Non-pigmented ciliary epithelial cell (primary cell): ENCODE measurements around the gene YAP1.
"Not testable (repeated sequence)": the region's sequence is repeated elsewhere in the genome, so short reads cannot be mapped to it uniquely, and the experiment has no call there.

Source experiments
- DNase-seq: peaks from one replicate; pipeline ENCODE4 v3.0.0-alpha.2; 2010; ENCODE audit warnings: low read depth

The YAP1 gene

DNA sequence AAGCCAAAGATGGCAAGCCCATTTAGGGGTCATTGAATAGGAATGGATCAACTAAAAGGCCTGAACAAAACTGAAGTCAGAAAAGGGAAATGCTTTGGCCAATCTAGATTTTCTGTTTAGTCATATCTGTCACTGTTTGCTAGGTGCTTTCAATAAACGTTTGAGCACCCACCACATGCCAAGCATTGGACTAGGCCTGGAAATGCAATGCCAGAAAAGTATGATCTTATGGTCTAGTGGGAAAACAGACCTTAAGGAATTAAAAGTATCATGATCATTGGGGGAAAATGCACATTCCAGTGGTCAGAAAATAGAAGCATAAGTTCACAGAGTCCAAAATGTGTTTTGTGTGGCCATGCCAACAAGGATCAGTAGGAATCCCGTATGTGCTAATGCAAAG is 130.3 kb downstream of the YAP1 start:
- DNase-seq, result no peak

DNA sequence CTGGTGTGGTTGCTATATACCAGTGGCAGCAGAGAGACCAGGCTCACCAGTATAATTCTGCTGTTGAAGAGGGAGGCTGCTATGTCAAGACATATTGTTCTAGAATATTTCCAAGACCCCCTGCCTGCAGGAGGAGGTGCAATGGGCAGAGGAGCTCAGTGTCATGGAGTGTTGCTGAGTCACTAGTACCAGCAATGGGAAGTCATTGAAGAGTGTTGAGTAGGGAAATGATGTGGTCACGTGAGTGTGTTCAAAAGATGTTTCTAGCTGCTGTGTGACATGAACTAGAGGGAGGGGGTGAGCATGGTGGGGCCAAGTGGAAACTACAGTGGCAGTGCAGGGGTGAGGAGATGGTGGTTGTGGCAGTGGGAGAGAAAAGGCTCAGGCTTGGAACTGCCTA is 130.8 kb downstream of the YAP1 start:
- no peak for DNase-seq

DNA sequence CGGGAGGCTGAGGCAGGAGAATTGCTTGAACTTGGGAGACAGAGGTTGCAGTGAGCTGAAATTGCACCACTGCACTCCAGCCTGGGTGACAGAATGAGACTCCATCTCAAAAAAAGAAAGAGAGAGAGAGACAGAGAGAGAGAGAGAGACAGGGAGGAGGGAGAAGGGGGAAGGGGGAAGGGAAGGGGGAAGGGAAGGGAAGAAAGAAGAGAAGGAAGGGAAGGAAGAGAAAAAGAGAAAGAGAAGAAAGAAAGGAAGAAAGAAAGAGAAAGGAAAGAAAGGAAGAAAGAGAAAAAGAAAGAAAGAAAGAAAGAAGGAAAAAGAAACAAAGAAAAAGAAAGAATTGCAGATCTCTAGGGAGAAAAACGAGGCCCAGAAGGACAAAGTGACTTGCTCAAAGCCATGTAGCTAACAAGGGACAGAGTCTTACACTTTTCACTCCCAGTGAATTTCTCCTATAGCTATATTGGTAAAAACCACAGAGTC is 133.2 kb downstream of the YAP1 start:
- no peak for DNase-seq

DNA sequence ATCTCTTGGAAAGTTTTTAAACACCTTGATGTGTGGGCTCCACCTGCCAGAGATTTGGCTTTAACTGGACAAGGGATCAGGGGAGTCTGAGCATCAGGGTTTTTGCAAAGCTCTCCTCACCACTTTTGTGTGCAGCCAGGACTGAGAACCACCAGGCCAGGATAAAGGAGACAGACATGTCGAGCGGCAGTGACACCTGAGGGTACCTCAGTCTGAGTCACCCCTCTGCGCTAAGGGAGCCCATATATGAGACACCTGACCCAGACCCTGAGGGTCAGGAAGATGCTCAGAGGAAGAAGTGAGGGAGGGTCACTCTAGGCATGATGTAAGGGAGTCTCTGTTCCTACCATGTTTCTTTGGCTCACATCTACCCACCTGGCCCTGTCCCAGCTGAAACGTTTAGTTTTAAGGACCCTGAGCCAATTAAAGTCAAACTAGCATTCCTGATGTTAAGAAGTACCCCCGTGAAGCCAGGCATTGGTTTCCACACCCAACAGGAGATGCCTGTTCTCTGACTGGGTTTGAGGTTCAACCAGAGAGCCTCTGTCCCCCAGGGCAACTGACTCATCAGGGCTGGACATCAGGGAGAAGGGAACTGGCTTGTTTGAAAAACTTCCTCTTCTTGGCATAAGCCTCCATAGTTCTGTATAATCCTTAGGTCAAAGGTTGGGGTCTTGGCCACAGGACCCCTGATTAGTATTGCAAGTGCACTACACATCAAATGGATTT is 134.6 kb downstream of the YAP1 start:
- DNase-seq, result no peak

DNA sequence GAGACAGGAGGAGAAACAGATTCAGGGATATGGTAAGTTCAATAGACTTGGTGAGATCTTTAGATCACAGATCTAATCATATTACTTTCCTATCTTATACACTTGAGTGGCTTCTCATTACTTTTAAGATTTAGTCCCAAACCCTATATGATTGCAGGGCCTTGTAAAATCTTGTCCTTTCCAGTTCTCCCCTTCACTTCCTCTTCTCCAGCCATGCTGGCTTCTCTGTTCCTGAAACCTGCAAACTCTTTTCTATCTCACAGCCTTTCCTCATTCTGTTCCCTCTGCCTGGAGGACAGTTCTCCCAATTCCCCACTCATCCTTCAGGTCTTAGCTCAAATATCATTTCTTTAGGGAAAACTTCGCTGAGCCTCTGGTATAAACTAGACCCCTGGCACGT is 141.2 kb downstream of the YAP1 start:
- DNase-seq, result no peak

DNA sequence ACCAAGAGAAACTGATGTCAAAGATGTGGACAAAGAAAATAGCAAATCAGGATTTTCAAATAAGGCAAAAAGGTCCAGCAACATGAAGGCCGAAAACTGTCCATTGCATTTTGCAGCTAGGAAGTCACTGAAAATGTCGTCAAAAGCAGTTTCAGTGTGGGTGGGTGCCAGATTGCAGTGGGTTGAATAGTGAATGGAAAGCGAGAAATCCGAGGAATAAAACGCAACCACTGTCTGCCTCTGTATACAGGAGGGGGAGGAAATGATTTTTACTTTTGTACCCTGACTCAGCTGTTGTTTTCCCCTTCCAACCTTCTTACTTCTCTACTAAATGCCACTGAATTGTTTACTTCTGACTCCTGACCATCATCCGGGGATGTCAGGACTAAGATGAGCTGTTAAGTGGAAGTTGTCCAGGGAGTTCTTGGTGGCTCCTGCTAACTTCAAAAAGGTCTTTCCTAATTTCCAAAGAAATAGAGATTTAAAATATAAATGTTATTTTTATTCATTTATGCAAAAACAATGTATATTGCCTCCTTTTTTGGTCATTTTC is 142.2 kb downstream of the YAP1 start:
- no peak for DNase-seq

DNA sequence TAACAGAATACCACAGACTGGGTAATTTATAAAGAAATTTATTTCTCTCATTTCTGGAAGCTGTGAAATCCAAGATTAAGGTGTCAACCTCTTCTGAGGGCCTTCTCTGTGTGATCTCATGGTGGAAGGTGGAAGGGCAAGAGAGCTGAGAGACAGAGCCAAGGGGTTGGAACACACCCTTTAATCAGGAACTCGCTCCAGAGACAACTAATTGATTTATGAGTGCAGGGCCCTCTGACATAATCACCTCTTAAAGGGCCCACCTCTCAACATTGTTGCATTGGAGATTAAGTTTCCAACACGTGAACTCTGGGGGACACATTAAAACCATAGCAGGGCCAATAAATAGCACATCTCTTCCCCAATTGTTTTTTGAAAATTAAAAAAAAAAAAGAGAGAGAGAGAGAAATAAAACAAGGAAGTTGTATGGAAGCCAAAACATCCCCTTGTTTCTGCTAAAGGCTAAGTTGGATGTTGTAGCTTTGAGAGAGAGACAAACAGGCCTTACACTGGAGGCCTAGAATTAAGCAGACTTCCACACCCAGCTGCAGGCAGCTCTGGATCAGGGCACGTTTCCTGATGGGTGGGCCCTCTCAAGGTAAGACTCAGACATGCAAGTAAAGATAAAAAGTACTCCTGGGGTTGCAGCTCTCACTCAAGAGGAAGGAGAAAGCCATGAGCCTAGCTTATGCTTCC is 142.9 kb downstream of the YAP1 start:
- no peak for DNase-seq

DNA sequence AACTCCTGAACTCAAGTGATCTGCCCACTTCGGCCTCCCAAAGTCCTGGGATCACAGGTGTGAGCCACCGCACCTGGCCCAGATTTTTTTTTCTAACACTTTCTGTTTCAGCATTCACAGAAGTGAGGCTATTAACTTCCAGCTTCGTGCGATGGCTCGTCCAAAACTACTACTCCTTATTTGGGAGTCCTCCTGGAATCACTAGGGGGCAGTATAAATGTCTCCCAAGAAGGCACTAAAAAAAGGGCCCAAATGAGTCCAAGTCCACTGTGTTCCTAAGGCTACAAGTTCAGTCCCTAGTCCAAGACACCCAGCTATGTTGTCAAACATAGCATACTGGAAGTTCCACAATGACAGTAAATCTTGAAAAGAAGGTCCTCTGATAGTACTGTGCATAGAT is 143.8 kb downstream of the YAP1 start:
- no peak for DNase-seq

DNA sequence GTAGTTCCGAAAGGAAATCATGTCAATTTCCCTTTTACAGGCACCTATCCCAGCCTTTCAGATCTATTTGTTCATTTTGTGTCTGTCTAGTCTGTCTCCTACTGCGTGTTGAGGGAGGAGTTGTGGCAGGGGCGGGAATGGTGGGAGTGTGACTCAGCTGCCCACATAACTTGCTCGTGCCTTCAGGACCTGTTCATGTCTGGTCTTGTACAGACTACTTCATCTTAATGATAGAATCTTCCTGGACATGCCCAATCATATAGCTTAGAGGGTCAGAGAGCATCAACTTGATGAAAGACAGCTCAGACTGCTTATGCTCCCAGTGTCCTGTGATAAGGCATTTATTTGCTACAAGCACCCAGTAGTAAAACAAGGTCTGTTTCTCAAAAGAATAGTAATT is 146.0 kb downstream of the YAP1 start:
- DNase-seq, result peak; percentile 72

DNA sequence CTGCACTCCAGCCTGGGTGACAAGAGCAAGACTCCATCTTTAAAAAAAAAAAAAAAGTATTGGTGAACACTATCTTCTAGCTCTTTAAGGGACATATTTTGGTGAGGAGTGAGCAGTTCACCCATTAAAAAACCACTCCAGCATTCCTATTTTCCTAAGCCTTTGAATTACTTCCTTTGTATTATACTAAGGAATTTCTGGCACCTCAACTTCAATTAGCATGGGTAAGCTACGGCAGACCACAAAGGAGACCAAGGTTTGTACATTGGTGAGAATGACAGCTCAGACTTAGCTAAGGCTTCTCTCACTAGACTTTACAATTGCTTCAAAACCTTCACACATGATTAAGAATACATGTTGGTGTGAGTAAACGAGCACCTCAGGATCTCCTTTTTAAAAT is 150.0 kb downstream of the YAP1 start:
- DNase-seq, result no peak

DNA sequence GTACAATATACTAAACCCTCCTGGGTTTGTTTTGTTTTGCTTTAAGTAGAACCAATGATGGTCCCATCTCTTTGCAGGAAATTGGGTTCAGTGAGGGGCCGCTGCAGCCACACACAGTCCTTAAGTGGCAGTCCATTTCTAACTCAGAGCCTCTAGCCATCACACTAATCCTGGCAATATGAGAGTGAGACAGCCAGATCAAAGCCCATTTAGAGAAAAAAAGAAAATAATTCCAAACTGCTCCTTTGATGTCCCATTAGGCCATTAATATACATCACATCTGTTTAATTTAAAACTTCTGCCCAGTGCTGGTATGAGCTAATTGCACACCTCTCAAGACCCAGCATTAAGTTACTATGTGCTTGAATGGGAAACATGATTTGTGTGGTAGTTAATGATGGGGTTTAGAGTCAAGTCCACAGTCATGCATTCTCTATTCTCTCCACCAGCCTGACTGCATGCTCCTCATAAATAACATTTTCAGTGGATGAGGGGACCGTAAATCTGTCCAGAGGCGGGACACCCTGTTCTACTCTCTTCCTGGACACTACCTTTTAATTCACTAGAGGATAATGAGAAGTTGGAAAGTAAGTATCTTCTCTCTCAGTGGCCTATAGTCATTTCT is 153.2 kb downstream of the YAP1 start:
- DNase-seq, result no peak

DNA sequence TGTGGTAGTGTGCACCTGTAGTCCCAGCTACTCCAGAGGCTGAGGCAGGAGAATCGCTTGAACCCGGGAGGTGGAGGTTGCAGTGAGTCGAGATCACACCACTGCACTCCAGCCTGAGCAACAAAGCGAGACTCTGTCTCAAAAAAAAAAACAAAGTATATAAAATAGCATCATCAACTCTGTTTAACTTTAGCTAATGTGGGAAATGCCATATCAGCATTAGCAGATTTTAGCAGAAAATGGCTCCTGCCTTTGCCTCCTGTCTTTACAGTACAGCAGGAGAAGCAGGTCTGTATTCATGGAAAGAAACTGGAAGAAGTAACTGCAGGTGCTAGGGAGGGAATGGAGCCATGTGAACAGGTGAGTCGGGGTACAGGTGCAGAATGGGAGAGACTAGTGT is 154.5 kb downstream of the YAP1 start:
- not testable (repeated sequence) for DNase-seq

DNA sequence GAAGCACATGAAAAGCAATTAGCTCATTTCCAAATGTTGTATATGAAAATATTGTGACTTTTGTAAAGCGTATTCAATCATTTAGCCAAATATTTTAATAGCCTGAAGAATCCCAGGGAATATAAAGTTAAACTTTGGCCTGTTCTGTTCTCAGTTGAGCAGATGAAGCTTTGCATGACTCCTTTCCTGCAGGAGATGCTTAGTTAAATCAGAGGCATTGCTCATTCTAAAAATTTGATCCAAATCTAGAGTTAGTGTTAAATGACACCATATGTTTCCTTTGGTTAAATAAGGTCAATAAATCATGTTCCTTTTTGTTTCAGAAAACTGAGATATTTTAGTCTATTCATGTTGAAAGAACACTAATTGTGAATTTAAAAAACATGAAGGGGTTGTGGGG is 155.9 kb downstream of the YAP1 start:
- no peak for DNase-seq

DNA sequence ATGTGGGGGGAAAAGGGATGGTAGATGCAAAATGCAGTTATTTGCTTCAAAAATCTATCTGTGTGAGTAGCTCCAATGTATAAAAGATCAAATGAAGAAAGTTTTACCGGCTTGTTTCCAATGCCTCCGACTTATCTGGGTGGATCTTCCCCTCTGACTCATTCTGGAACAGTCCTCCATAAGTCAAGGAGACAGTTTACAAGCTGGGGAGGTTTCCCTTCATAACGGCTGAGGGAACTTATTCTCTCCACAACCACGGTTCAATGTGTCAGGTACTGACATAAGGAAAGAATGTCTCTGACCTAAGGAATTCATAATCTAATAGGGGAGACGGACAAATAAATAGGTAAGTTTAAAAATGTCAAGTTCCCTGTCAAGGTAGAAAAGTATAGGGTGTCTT is 157.4 kb downstream of the YAP1 start:
- DNase-seq, result no peak

DNA sequence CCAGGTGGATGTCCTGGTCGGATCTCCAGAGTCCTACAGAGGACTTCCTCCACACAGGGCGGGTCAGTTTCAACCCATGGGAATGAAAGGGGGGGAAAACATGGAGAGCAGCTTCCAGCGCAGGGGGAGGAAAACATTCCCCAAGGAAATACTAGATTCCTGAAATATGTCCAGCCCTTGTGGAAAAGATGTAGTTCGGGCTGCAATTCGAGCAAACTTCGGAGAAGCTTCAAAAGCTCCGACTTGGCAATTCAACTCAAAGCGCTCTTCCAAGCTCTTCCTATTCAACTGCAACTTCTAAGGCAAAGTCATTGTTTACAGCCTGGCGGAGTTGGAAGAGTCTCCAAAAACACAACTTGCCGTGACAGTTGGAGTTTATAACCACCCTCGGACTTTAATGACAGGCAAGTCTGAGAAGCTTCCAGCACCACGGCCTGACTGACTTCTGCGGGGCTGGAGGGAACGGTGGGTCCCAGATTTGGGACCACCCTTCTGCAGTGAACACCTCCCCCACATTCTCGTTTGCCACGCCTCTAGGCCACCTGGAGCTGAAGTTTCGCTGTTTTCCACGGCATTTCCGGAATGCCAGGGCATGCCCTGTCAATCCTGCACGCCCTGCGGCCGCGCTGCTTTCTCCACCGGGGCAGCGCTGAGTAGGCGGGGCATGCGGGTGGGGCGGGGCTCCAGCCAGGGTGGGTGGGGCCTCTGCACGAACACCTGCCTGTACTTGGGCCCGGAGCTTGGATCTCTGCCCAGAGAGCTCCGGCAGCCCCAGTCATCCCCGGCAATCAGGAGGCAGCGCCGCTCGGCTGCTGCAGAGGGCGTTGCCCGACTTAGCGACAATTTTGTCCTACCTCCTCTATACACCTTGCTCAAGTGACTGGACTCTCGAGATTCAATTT is 158.1 kb downstream of the YAP1 start:
- no peak for DNase-seq

DNA sequence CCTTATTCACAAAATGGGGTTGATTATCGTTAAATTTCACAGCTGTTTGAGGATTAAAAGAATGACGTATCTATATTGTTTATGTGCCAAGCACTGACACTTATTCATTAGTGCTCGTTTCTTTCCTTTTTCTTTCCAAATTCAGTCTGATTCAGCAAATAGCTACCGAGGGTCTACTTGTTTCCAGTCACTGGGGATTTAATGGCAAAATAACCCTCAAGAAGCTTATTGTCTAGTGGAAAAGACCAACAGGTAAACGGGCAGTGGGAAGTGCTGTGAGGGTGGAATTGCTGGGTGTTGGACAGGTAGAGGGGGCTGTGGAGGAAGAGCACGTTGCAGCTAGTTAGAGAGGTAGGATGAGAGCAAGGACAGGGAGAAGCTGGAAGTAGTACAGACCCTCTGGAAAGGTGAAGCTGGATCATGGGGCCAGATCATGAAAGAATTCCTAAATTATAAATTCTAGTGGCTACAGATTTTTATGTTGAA is 158.8 kb downstream of the YAP1 start:
- DNase-seq, result no peak

DNA sequence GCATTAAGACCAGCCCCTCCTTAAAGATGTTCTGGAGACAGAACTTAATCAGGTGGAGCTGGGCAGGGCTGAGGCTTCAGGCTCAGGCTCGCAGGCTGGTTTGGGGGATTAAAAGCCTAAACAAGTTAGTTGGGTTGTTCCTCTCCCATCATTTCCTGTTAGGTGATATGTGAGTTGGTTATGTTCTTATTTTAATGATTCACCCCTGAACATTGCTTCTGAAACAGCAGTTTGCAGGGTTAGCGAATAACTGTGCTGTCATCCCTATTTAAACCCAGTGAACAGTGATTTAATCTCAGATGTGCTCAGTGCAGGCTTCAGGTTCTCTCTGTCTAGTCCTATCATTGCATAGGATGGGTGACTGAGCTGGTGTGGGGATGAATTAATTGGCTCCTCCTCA is 159.7 kb downstream of the YAP1 start:
- DNase-seq, result no peak

DNA sequence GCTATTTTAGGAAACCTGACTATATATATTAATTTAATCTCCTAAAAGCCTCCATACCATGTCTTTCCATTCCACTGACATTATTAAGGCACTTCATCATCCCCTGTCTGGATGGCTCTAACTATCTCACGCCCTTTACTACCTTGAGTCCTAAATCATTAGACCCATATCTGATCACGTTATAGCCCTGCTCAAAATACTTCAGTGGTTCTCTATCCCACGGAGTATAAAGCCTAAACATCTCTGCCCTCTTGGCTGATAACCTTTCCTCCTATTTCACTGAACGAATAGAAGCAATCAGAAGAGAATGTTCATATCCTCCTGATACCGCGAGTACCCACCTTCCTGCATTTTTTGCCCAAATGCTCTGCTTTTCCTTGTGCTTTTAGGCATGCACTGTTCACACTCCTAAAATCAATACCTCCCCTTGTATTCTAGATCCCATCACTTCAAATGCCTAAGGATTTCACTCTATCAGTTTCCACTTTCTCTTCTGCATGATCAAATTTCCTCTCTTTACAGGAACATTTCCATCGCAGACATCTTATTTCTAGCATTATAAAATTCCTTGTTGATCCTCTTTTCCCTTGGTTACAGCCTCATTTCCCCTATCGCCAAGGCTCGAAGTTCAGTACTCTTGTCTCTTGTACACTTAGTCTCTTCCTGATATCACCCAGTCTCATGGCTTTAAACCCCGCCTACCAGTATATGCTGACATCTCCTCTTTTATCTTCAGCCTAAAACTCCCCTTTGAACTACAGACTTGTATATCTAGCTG is 162.0 kb downstream of the YAP1 start:
- DNase-seq, result no peak

DNA sequence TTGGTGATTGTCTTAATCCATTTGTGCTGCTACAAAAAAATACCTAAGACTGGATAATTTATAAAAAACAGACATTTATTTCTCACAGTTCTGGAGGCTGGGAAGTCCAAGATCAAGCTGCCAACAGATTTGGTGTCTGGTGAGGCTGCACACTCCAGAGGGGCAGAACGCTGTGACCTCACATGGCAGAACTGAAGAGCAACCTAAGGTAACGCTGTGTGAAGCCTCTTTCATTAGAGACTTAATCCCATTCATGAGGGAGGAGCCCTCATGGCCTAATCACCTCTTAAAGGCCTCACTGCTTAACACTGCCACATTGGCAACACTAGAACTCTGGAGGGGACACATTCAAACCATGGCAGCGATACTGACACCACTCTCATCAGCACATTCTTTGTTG is 164.4 kb downstream of the YAP1 start:
- no peak for DNase-seq

DNA sequence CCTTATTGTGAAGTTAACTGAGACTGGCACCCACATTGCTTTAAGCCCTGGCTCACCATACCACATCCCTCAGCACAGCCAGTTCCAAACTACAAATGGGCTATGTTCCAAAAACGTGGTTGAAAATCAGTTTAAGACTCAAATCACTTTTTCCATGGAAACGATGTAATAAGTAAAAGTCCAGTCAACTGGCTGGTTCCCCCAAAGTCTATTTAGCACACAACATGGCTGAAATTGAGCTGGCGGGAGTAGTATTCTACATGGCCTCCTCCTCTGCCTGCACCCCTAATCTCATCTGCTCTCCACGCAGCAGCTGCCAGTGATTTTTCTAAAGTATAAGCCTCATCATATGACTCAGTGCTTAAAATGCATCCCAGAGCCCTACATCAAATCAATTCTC is 166.1 kb downstream of the YAP1 start:
- no peak for DNase-seq

DNA sequence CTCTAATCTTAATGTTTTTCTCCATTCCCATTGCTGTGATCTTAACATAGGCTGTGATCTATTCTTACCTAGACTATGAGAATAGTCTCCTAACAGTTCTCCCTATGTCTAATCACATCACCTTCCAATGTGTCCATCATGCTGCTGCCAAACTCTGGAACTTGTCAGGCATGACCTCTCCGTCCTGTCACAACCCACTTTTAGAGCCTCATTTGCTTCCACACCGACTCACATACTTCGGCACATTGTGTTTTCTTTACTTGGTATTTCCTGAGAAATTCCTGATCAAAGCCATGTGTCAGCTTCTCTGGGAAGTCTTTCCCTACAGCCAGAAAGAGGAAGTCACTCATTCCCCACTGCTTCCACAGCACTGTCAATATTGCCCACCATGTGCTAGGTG is 166.5 kb downstream of the YAP1 start:
- DNase-seq, result no peak
